Heart right ventricle (tissue), 16 donors: ENCODE results near the gene SYNJ2. TPM values are rescaled to one million over a fixed set of nuclear protein-coding genes. Genes with fewer than 3 reads are reported as not detected.

Experiments used
- ATAC-seq, 8 donors: fragments of 200-7000 bp; cut with Tn5 transposase; one replicate each; pipeline ENCODE4 v1.9.1; 2020; ENCODE audit warnings: mild to moderate bottlenecking in 8 of 8, moderate library complexity in 8 of 8, moderate number of reproducible peaks in 1 of 8
- DNase-seq, 2 donors: peaks; one replicate each; pipeline ENCODE4 v3.0.0-alpha.2; 2020
- H3K27ac ChIP-seq, 10 donors: fragments of 200-600 bp; sonication (generic) in 2 of 10; one replicate each; pipeline versions ENCODE4 v1.5.0 to v1.8.0; 2020 to 2022; ENCODE audit warnings: mild to moderate bottlenecking in 3 of 10
- H3K27me3 ChIP-seq, 7 donors: fragments of 200-600 bp; one replicate each; pipeline ENCODE4 v1.8.0; 2021 to 2022; ENCODE audit warnings: mild to moderate bottlenecking in 2 of 7
- H3K36me3 ChIP-seq, 9 donors: fragments of 200-600 bp; sonication (generic) in 1 of 9; one replicate each; pipeline versions ENCODE4 v1.5.0 to v1.8.0; 2020 to 2022; ENCODE audit warnings: mild to moderate bottlenecking in 2 of 9
- H3K4me1 ChIP-seq, 9 donors: fragments of 200-600 bp; sonication (generic) in 1 of 9; one replicate each; pipeline versions ENCODE4 v1.5.0 to v1.8.0; 2020 to 2022; ENCODE audit warnings: mild to moderate bottlenecking in 4 of 9
- H3K4me3 ChIP-seq, 10 donors: fragments of 200-600 bp; sonication (generic) in 2 of 10; one replicate each; pipeline versions ENCODE4 v1.5.0 to v1.8.0; 2020 to 2022; ENCODE audit warnings: mild to moderate bottlenecking in 7 of 10, moderate library complexity in 2 of 10
- H3K9me3 ChIP-seq, 11 donors: fragments of 200-600 bp in 10 of 11; sonication (generic) in 2 of 11; one replicate each; pipeline versions ENCODE4 v1.5.0 to v1.8.0; 2013 to 2022; ENCODE audit warnings: mild to moderate bottlenecking in 2 of 11, control low read depth in 1 of 11, moderate library complexity in 1 of 11
- CTCF ChIP-seq, 9 donors: fragments of 200-600 bp; sonication (generic) in 2 of 9; IDR thresholded peaks; one replicate each; pipeline versions ENCODE4 v1.5.0 to v1.8.0; 2021 to 2022; ENCODE audit warnings: antibody characterized with exemption in 9 of 9, mild to moderate bottlenecking in 5 of 9, moderate library complexity in 1 of 9
- WGBS, 2 donors: extraction: QIAGEN DNeasy Blood & Tissue Kit; methylation state at CpG; one replicate each; pipeline ENCODE4 v1.1.7; 2013; ENCODE audit warnings: inconsistent platforms in 1 of 2; 5-methylcytosine and 5-hydroxymethylcytosine counted together
- intact Hi-C, 10 donors: fragments of 100-400 bp; cut with DNase I; formaldehyde crosslinking; loops; one replicate each; pipeline versions ENCODE4 v1.11.1 to v1.14.2; 2022
- polyA plus RNA-seq, 2 donors: library from polyadenylated mRNA; stranded (reverse); fragments of 200-250 nt; gene quantifications; one replicate each; pipeline ENCODE4 v1.2.3, GENCODE V29; 2013
- total RNA-seq, 10 donors: library from RNA; stranded (reverse); fragmentation: NEBNext Ultra II Directional in 3 of 10; extraction: Animal tissue kit (Norgen Biotek cat#: 25700) in 3 of 10; gene quantifications; one replicate each; pipeline versions ENCODE4 v1.2.1 to v1.2.4, GENCODE V29; 2021 to 2023
- donor health status: Arrhythmogenic right ventricular cardiomyopathy.
- donor health status: ischemic (EF 13 %, LVEDD 7.1; RV severe dilation, severe dysfunction).
- donor health status: healthy with polysubstance abuse.
- donor health status: DM: no; HTN: yes; CAD: no.
- donor health status: DM: no; HTN: no; CAD: no.
- donor health status: ischemic (EF 25% LVEDD 6.9; RV normal size, moderate dysfunction).
- donor health status: ischemic (EF 25% LVEDD 5.7; RV mildly dilated, moderate dysfunction).
- donor health status: healthy.
- donor health status: DM: yes; HTN: yes; CAD: no.
- donor health status: Ischemic cardiomyopathy.
- donor health status: ischemic (EF 35%, LVEDD 5.7; RV mildly dilated, moderate dysfunction).
- donor health status: nonischemic (EF 11% LVEDD 7.7; RV severe dilation, severe dysfunction).
- donor health status: DM: yes; HTN: yes; CAD: no.
- donor health status: PGD.
- donor health status: ischemic (EF 29% LVEDD 5.4; RV normal size, mild dysfunction).
- donor health status: nonischemic (EF 23%, LVEDD 6.1; RV moderate dilation, normal function).

The SYNJ2 gene
- total and polyA plus RNA-seq, 12 donors = 14.0 to 27.8 (median 19.0) TPM

GRCh38 chr6:158002249-158002950, 20.7 kb downstream of the SYNJ2 start:
- ATAC-seq (peak in 5 of 8 donors; percentile 1 to 3 (median 2)), DNase-seq (no peak)
- no peaks in the 10 kb centered on the region for H3K9me3 ChIP-seq
- TF ChIP-seq CTCF (IDR thresholded peaks at IDR 0.05) = no peak
- 87 to 88% methylated on average over 6 of the region's 6 CpGs for WGBS, 2 donors
- peak overlapping the region; percentile 51 to 87 (median 82) for H3K27ac ChIP-seq
- H3K27me3 ChIP-seq = no peaks in the 10 kb centered on the region
- intact Hi-C loops = no loop called here
- H3K4me3 ChIP-seq = no peak overlapping the region
- peaks cover 20 to 64% (median 41%) of the 10 kb centered on the region in 9 donors for H3K4me1 ChIP-seq
- H3K36me3 ChIP-seq = no peaks in the 10 kb centered on the region

GRCh38 chr6:158002951-158003853, 21.5 kb downstream of the SYNJ2 start:
- Histone ChIP-seq H3K27ac (peak overlapping the region; percentile 51 to 87 (median 82)), H3K4me1 (peaks cover 20 to 72% (median 46%) of the 10 kb centered on the region in 9 donors), H3K27me3 (no peaks in the 10 kb centered on the region), H3K4me3 (no peak overlapping the region), H3K9me3 (no peaks in the 10 kb centered on the region), H3K36me3 (no peaks in the 10 kb centered on the region)
- no peak for TF ChIP-seq CTCF (IDR thresholded peaks at IDR 0.05)
- intact Hi-C loops = no loop called here
- DNase-seq (peak; percentile 46 to 75), ATAC-seq (peak; percentile 62 to 84 (median 78))
- 34 to 41% methylated on average over 15 of the region's 15 CpGs for WGBS, 2 donors

- no peak for TF ChIP-seq CTCF (IDR thresholded peaks at IDR 0.05)
- intact Hi-C loops = no loop called here
- DNase-seq = no peak
- Histone ChIP-seq H3K9me3 (no peaks in the 10 kb centered on the region), H3K4me1 (peaks cover 22 to 80% (median 55%) of the 10 kb centered on the region in 9 donors), H3K4me3 (no peak overlapping the region), H3K36me3 (no peaks in the 10 kb centered on the region), H3K27me3 (no peaks in the 10 kb centered on the region), H3K27ac (peak overlapping the region; percentile 51 to 87 (median 82))
- ATAC-seq = peak in 3 of 8 donors; percentile 3 to 44 (median 9)
- WGBS, 2 donors = 74 to 82% methylated on average over 10 of the region's 10 CpGs
Measured at GRCh38 chr6:158003910-158004700, 22.4 kb downstream of the SYNJ2 start.

GRCh38 chr6:158004701-158005095, 23.0 kb downstream of the SYNJ2 start:
- Histone ChIP-seq H3K9me3 (no peaks in the 10 kb centered on the region), H3K4me1 (peaks cover 22 to 80% (median 56%) of the 10 kb centered on the region in 9 donors), H3K27me3 (no peaks in the 10 kb centered on the region), H3K36me3 (no peaks in the 10 kb centered on the region), H3K4me3 (no peak overlapping the region), H3K27ac (peak overlapping the region in 9 of 10 donors; percentile 51 to 87 (median 83))
- DNase-seq (no peak), ATAC-seq (no peak)
- 95% methylated on average over 14 of the region's 14 CpGs for WGBS, 2 donors
- TF ChIP-seq CTCF (IDR thresholded peaks at IDR 0.05) = no peak
- intact Hi-C loops = no loop called here
